HG03457 (cell line): ENCODE results near the gene GPR31.
"Not testable (repeated sequence)": the region's sequence is repeated elsewhere in the genome, so short reads cannot be mapped to it uniquely, and the experiment has no call there.

Experiments used
- ATAC-seq: cut with Tn5 transposase; IDR thresholded peaks from one replicate; pipeline ENCODE4 v1.9.1; 2021; ENCODE audit warnings: moderate number of reproducible peaks; ENCODE audit not compliant: unreplicated experiment

Gene GPR31, protein sequence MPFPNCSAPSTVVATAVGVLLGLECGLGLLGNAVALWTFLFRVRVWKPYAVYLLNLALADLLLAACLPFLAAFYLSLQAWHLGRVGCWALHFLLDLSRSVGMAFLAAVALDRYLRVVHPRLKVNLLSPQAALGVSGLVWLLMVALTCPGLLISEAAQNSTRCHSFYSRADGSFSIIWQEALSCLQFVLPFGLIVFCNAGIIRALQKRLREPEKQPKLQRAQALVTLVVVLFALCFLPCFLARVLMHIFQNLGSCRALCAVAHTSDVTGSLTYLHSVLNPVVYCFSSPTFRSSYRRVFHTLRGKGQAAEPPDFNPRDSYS

DNA sequence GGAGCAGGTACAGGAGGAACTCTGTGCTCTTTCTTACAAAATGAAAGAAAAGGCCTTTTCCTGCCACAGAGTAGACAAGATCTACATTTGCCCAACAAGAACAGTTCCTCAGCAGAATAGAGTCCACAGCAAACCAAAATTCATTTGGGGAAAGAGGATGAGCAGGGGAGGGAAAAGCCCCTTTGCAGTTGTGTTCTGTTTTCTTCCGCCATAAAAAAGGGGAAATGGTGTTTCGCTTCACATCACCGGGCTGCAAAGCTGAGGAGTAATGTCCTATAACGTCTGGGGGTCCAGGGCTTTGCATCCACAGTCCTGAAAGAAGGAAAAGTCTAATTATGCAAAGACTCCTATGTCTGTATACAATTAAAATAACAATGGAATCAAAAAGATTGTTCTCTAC lies at the start of gene GPR31:
GPR31 (minus strand) TSS at position 118 of the 400 bp plus-strand sequence. CDS start 149 bp downstream, outside the sequence.
- no peak for ATAC-seq

DNA sequence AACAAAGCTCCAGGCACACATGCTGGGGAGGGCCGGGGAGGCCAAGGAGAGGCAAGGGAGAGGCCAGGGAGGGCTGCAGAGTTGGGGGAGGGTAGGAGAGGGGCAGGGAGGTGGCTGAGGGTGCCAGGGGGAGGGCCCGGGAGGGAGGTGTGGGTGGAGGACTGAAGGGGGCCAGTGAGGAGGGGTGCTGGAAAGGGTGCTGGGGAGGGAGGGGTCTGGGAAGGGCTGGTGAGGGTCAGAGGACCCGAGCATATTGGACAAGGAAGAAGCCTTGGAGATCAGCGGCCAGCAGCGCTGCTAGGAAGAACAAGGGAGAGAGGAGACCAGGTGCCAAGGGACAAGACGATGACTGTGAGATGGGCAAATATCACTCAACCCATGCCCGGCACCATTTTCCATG lies 49.7 kb upstream of the GPR31 start:
- no peak for ATAC-seq

DNA sequence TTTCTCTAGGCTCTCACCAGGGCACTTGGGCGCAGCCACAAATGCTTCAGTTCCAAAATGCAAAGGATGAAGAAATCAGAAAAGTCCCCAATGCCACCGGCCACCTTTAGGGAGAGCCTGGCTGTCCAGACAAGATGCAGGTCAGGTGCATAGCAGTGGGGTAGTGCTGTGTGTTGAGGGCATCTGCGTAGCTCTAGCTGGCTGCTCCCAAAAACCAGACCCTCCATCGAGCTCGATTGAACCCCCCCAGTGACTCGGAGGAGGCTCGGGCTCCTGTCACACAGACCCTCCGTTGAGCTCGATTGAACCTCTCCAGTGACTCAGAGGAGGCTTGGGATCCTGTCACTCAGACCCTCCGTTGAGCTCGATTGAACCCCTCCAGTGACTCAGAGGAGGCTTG lies 47.5 kb upstream of the GPR31 start:
- not testable (repeated sequence) for ATAC-seq

DNA sequence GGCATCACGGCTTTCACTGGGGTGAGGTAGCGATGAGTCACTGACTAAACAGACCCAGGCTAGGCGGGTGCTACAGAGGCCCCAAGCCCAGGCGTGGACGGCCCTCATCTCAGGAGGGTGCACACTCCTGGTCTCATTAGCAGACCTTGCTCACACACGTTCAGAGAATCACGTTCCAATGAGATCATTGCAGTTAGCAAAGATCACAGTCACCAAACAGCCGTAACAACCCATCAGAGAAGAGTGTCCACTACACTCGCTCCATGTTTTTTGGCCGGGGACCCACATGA lies 46.2 kb upstream of the GPR31 start:
- ATAC-seq = not testable (repeated sequence)

DNA sequence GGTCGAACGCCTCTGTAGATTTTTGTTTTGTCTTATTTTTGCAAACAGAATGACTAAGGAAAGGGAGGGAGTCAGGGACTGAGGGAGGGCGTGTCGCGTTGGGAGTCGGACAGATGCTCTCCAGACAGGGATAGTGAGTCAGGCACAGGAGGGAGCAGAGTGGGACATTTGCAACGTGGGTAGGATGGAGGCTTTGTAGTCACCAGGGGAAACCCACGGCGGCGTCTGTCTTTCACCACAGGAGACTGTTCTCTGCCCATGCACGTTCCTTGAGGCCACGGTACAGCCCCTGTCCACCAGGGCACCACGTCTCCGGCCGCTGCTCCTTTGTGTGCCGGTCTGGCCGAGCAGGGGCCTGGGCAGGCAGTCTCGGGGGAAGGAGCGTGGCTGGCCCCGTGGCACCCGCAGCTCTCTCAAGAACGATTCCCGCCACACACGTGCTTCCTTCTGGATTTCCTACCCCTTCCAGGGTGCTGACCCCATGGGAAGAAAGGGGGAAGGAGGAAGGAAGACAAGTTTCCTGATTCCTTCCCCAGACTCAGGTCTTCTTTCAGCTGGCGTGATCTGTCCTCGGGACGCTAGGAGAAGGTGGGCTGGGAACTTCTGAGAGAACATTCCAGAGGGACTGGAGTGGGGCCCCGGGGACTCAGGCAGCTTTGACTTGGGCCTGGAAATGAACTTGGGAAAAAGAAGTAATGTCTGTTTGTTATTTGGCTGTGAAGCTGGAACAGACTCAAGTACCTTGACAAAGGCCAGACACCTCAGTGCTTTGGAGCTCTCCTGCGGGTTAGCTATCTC lies 45.7 kb upstream of the GPR31 start:
- not testable (repeated sequence) for ATAC-seq

DNA sequence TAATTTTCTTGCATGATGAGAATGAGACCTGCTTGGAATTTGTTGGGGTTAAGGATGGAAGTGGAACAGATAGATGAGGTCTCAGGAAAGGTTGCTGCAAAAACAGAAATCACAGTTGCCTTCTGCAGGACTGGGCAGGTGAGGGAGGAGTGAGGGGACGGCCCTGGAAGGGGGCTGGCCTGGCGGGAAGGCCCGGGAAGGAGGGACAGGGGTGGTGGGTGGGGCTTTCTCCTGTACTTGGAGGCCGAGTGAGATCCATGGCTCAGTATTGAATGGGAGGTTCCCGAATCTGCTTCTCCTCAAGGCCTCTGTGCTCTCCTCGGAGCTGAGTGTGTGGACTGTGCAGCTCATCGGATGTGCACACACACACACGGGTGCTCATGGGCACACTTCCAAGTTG lies 44.8 kb upstream of the GPR31 start:
- ATAC-seq = not testable (repeated sequence)

DNA sequence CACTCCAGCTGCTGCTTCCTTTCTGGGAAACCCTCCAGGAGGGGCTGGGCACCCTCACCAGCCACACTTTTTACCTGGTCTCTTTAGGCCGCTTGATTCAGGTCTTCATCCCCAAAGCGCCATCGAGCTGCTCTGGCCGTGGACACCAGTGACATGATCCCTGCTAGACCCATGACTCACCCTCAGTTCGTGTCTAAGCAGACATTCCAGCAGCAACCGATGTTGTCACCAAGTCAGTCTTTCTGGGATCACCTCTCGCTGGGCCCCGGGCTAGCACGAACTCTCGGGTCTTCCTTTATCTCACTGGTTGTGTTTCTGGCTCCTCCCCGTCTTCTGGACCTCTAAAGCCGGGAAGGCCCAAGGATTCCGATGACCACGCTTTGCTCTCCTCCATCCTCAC lies 43.0 kb upstream of the GPR31 start:
- ATAC-seq = no peak

DNA sequence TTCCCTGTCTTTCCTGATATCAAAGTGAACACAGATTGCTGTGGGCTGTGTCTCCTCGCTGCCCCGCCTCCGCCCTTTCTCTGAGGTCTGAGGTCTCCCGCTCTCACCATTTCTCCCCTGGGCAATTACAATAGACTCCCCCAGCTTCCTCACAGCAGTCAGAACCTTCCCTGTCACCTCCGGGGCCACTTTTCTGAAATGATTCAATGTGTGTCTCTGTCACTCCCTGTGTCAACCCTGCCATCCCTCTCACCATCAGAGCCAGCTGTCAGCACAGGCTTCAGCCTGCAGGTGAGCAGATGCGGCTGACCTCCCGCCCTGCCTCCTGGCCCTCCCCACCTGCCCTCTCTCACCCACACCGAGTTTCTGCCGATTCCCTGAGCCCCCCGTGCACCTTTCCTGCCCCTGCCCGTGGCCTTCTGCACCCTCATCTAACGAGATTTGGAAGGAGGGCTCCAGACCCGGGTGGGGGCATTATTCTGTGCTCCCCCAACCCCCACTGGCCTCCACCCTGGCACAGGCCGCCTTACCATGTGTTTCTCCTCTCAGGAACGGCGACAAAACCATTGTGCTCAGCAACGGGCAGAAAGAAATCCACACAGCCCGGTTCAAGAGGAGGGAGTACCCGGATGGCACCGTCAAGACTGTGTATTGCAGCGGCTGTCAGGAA lies 38.3 kb upstream of the GPR31 start:
- not testable (repeated sequence) for ATAC-seq

DNA sequence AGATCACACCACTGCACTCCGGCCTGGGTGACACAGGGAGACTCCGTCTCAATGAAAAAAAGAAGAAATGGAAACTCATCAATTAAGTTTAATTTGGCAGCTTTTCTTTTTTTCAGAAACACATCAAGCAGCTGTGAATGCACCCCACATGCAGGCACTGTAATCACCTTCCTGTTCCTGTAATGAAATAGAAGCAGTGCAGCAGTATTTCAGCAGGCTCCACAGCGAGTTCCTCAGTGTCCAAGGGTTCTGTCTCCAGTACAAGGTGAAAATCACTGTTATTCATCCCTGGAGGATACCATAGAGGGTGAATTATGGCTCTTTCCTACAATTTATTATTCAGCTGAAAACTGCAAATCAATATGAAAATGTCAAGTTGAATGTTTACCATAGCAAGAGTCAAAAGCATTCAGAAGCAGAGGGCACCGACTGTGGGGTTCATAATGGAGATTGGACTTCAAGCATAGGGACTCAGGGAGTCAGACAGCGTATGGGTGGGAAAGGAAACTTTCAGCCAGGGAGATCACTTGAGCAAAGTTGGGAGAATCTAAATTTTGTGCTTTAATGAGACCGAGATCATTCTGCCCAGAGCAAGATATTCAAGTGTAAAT lies 35.8 kb upstream of the GPR31 start:
- ATAC-seq = not testable (repeated sequence)

DNA sequence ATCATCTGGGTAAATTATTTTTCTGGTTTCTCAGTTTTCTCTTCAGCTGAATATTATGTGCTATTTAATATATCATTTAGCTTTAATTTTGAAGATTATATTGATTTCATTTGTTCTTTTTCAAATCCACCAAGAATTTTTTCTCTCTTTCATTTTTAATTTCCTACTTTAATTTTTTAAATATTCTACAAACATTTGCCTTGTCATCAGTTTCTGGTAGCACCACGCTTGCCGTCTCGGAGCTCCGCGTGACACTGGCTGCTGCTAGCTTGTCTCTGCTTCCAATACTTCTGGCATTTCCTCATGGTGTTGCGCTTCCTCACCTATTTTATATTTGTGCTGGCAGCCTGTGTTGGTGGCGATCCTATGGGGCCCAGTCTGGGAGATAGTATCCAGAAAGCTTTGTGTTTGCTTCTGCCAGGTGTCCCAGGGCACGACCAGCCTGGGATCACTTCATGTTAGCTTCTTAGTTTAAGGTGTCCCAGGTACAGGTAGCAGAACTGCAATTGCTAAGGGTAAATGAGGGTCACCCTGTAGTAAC lies 33.3 kb upstream of the GPR31 start:
- ATAC-seq = not testable (repeated sequence)

DNA sequence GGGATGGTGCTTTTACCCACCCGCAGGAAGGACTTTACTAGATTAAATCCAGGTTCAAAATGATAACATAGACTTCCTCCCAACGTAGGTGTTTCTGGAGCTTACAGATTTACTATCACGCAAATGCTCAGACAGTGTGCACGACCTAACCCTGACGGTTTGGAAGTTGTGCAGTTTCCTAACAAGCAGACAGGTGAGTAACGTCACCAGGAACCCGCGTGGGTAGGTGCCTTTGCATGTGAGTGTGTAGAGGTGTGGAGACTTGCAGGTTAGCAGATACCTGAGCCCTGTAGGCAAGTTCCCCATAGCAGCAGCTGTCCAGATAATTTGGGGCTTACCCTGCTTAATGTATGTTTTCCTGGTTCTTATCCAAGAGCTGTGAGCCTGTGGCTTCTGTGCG lies 29.5 kb upstream of the GPR31 start:
- not testable (repeated sequence) for ATAC-seq

DNA sequence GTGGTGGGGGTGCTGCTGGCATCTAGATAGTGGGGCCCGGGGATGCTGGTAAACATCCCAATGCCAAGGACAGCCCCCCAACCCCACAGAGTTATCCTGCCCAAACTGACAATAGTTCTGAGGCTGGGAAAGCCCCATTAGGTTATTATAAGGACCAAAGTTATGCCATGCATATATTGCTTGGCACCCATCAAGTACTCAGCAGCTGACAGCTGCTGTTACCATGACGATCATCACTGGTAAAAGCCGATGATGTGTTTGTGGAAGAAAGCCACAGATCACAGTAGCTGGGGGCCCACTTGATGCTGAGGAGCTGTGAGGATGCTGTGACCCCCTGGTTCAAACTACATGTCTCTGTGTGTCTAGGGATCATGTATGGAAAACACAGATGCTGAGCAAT lies 27.3 kb upstream of the GPR31 start:
- ATAC-seq = not testable (repeated sequence)

DNA sequence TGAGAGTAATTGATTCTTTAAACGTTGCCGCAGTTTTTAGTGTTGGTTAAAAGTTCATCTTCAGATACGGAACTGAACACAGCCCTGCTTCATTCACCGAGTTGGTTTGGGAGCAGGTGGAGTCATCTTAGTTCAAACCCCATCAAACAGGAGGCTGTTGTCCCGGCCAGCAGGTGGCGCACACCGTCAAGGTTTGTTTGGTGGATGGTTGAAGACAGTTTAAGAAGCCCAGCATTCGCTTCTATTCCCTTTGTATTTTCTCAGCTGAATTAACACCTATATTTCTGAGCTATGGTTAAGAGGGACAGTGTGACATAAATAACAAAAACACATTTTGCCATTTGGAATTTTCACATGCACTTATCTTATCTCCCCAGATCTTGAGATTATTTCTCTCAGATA lies 25.1 kb upstream of the GPR31 start:
- ATAC-seq = not testable (repeated sequence)

DNA sequence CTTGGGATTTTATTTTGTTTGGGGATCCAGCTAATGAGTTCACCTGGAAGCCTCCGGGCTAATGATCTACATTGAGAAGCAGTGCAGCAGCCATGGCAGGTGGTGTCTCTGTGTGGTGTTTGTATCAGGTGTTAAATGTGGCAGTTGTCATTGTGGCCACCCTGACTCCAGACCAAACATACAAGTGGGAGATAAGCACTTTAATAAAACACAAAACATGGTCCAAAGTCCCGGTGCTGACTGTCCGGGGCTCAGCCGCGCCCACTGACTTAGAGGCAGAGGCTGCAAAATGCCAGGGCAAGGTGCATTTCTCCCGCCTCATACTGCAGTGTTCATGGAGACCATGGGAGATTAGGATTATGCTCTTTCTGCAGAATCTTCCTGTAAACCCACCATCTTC lies 23.6 kb upstream of the GPR31 start:
- not testable (repeated sequence) for ATAC-seq

DNA sequence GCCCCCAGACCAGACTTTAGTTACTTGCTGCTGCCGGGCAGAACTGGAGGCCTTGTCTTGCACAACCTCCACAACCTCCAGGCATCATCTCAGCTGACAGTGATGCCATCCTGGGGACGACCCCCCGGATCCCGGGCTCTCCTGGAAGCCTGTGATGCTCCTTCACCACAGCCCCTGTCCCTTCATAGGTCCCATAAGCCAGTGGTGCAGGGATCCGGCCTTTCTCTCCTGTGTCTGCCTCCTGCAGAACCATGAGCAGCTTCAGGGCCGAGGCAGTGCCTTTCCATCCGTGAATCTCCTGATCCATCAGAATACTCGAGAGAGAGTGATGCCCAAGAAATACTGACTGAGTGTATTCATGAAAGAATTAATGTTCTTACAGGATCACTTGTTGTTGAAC lies 22.3 kb upstream of the GPR31 start:
- ATAC-seq = not testable (repeated sequence)

DNA sequence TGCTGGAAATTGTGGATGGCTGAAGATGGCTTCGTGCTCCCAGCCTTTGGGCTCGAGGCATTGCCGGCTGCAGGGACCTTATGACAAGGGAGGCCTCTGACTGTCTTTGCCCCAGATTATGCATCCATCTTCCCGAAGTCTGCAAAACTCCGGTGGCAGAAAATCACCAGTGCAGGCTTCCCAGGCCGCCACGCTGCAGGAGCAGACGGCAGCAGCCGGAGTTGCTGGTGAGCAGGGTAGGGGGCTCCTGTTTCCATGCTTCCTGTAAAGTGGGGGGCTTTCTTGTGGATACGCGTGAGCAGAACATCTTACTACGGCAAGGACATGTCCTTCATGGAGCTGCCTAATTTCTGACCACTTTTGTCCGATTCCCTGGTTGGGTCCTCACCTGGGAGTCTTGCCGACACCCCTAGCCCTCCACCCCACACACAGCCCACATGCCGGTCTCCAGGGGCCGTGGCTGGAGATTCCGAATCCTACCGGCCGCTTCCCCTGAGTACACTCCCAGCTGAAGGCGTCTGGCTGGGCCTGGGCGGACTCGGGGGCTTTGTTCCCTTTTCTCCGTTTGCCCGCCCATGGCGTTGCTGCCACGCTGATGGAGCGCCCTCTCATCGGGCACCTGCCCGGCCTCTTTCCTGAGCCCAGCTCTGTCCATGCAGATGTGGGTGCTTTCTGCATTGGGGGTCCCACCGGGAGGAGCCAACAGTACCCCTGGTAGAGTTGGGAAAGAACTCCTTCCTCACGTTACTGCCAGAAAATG lies 21.3 kb upstream of the GPR31 start:
- not testable (repeated sequence) for ATAC-seq

DNA sequence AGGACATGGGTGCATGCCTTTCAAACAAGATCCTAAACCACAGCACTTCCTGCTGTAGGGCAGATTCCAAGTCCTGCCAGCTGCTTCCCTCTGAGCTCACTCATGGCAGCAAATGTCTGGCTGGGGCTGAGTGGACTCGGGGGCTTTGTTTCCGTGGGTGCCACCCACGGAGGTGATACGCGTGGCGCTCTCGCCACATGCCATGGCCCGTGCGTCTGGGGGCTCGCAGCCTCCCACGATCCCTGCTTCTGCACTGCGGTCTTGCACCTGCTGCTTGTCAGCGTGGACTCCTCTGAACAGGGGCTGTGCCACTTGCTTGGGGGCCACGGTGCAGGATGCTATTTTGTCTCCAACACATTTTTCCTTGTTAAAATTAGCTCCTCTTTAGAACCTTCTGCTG lies 19.5 kb upstream of the GPR31 start:
- ATAC-seq = not testable (repeated sequence)

DNA sequence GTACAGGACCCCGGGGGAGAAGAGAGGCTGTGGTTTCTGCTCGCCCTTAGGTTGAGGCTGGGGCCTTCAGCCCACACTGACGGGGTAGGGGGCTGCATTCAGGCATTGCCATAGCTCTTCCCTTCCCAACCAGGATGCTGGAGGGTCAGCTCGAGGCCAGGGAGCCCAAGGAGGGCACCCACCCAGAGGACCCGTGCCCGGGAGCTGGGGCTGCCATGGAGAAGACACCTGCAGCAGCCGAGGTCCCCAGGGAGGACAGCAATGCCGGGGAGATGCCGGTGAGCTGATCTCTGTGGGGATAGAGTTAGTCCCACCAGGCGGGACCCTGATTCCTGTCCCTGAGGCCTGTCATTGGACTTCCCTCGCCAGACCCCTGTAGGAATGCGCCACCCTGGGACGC lies 14.2 kb upstream of the GPR31 start:
- ATAC-seq = not testable (repeated sequence)

DNA sequence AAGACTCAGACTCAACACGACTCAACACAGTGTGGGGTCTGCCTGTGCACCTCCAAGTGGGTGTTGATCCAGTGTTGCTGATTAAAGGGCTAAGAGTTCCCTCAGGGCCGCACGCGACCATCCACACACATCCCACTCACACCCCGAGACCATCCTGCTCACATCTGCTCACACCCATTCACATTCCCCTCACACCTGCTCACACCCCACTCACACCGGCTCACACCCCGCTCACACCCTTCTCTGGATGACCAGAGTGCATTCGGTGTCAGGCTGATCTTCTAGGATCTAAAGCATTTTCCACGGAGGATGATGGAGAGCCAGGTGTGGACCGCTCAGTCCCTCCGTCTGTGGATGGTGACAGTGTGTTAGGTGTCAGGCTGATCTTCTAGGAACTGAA lies 13.5 kb upstream of the GPR31 start:
- not testable (repeated sequence) for ATAC-seq

DNA sequence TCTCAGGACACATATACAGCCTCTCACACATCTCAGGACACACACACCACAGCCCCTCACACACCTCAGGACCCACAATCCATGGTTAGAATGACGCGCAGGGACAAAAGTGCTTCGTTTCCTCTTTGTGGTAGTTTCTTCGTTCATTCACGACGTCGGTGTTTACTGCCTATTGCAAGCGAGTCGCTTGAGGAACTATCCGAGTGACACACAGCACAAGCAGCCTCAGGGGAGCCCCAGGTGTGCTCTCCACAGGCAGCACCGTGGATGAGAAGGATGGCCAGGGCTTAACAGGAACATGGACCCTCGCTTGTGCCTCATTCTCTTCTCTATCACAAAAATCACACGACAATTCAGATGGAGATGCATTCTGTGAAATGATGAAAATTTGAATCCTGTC lies 12.1 kb upstream of the GPR31 start:
- not testable (repeated sequence) for ATAC-seq
